HT1080 (cell line): ENCODE measurements around the gene IL12RB2. TPM values are rescaled to one million over a fixed set of nuclear protein-coding genes. Genes with fewer than 3 reads are reported as not detected.

ENCODE experiments used
- DNase-seq: peaks from one replicate; pipeline ENCODE4 v3.0.0-alpha.2; 2015; ENCODE audit warnings: low read depth
- polyA plus RNA-seq, 2 experiments: library from polyadenylated mRNA; depleted of rRNA; stranded (reverse); fragments of >200 nt; gene quantifications; 2 replicates each; pipeline ENCODE4 v1.2.3, GENCODE V29; 2015
- total RNA-seq: library from RNA; depleted of rRNA; stranded (reverse); fragments of >200 nt; shearing (Covaris generic); gene quantifications from 2 replicates; pipeline ENCODE4 v1.2.3, GENCODE V29; 2014; rRNA removed

Gene IL12RB2
- not detected in 2 replicates for total RNA-seq
- polyA plus RNA-seq (2015; cell fraction: cytosol; rRNA removed), result not detected in 2 replicates
- polyA plus RNA-seq (2015; cell fraction: nucleus; rRNA removed), result not detected in 2 replicates

- DNase-seq, result no peak
These were observed at the start of gene IL12RB2 for GRCh38 chr1:67307251-67308060. IL12RB2 (plus strand) TSS chr1:67307873; CDS start chr1:67320369, 12,496 bp downstream.

DNA sequence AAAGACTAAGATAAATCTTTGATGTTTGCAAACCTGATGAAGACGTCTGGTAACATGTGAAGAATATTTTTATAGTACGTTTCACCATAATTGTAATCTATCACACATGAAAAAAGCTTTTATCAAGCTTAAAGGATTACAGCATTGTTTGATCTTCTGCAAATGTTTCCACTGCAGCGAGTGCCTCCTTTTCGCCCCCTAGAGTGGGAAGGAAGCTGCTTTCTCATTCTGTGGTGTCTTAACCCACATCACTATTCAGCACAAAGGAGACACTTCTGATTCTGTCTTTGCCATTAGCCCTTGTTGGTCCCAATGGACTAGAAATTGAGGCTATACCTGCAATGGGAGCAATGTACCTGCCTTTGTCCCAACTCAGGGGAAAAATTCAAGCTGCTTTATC is 46.0 kb upstream of the IL12RB2 start:
- DNase-seq, result no peak

GRCh38 chr1:67262735-67263134 is 44.9 kb upstream of the IL12RB2 start:
- DNase-seq, result no peak

DNA sequence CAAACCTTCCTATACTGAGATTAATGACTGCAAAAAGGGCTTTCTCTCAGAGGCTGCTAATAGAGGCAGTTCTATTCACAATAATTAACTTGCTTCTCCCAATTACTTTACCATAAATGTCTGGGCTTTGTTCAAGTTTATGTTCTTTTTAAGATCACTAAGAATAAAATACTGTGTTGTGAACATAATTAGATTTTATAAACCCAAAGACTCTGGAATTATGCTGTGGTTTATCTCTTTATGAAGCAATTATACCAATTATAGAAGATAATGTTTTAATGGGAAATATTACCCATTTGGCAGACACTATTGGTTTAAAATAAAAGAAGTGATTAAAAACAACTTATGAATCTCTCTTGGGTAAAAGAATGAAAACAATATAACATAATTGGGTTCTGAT is 43.5 kb upstream of the IL12RB2 start:
- no peak for DNase-seq

DNA sequence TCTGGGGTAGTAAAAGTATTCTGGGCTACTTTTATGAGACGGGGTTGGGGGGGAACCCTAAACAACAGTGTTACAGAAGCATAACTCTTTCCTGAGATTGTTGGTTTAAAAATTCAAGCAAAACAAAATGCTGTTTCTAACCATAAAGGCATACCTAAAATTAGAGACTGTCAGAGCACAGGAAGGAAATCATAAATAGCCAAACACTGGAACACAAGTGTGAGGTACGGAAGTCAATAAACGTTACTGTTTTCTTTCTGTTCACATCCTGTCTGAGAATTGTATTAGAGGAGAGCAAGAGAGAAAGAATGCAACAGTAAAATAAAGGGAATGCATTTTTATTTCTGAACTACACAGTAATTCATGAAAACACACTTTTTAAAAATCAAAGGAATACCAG is 42.8 kb upstream of the IL12RB2 start:
- no peak for DNase-seq

GRCh38 chr1:67269061-67269460 is 38.6 kb upstream of the IL12RB2 start:
- DNase-seq, result no peak

GRCh38 chr1:67270541-67270940 is 37.1 kb upstream of the IL12RB2 start:
- no peak for DNase-seq

DNA sequence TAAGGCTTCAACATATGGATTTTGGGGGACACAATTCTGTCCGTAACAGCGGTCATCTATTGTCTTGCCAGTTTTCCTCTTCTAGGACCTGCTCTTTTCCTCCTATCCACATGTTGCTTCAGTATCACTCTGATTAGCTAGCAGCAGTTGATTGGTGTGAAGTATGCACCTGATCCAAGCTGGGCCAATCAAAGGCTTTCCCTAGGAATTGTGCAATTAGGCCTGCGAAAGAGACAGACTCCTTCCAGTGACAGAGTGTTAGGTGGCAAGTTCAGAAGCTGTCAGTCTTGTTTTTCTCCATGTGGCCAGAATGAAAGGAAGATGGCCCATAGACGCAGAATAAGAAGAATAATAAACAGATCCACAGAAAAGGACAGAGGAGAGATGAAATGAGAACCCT is 34.1 kb upstream of the IL12RB2 start:
- no peak for DNase-seq

DNA sequence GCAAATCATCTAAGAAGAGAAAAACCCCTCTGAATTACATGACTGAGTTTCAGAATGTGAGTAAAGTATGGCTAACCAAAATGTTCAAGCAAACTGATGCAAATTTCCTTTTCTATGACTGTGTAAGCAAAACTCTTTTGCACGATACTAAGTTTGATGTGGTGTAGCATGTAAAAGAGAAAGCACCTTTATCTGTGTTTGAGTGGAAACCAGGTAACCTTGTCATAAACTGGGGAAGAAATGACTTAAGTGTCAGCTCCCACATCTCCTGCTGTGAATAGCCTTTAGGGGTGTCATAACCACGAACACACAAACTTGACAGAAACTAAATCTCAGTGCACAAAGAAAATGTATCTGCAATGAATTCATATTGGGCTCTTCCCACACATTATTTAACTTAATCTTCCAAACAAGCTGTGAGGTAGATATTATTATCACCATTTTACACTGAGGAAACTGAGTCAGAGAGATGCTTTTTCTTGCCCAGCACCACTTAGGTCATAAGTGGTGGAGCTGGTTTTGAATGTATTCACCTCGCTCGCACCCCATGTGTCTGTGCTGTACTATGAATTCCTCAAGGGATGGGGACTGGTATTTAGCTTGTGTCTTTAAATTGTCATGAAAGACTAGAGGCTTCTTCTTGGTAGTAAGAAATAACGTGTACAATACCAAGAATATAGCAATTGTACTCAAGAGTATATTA is 32.9 kb upstream of the IL12RB2 start:
- DNase-seq, result no peak

- DNase-seq, result no peak
These were observed 27.0 kb upstream of the IL12RB2 start for GRCh38 chr1:67280696-67281095.

GRCh38 chr1:67281244-67281643 is 26.4 kb upstream of the IL12RB2 start:
- no peak for DNase-seq

- peak; percentile 71 for DNase-seq
These were observed 21.7 kb upstream of the IL12RB2 start for GRCh38 chr1:67285780-67286488.

- no peak for DNase-seq
These were observed 17.4 kb upstream of the IL12RB2 start for GRCh38 chr1:67290236-67290635.

DNA sequence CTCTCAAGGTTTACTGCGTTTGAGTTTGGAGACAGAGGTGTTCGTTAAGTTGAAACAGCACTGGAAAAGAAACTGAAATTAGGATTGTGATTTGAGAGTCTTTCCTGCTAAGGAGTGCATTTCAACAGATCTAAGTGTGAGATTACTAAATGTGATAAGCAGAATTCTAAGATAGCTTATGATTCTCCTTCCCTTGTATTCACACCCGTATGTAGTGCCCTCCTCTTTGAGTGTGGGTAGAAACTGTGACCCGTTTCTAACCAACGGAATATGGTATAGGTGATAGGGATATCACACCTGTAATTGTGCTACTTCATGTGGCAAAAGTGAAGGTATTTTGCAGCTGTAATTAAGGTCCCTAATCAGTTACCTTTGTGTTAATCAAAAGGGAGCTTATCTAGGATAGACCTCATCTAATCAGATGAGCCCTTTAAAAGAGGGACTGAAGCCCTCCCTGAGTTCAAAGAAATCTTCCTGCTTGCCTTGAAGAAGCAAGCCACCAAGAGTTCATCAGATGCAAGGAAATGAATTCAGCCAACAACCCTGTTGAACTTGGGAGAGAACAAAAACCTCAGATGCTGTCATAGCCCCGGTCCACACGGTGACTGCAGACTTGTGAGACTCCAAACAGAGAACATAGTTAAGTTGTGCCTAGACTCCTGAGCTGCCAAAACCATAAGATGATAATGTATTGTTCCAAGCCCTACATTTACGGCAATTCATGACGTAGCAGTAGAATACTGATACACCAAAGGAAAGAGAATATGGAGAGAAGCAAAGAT is 12.6 kb upstream of the IL12RB2 start:
- no peak for DNase-seq

DNA sequence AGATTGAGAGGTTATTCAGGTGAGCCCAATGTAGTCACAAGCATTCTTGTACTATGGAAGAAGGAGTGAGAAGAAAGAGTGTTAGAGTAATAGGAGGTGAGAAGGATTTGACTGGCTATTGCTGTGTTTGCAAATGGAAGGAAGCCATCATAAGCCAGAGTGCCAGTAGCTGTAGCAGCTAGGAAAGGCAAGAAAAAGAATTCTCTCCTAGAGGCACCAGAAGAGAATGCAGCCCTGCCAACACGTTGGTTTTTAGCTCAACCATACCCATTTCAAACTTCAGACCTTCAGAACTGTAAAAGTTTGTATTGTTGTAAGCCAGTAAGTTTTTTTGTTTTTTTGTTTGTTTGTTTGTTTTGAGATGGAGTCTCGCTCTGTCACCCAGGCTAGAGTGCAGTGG is 8.9 kb upstream of the IL12RB2 start:
- DNase-seq, result no peak

DNA sequence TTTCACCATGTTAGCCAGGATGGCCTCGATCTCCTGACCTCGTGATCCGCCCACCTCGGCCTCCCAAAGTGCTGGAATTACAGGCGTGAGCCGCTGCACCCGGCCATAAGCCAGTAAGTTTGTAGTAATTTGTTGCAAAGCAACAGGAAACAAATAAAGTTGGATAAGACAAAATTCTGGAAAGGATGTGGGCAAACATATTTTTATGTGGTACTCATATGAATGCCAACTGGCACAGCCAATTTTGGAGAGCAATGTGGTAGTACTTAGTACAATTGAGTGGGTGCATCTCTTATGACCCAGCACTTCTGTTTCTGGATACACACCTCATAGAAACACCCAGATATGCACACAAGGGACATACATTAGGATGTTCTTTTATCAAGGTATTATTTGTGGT is 8.4 kb upstream of the IL12RB2 start:
- DNase-seq, result peak; percentile 7

GRCh38 chr1:67300561-67300960 is 7.1 kb upstream of the IL12RB2 start:
- DNase-seq, result no peak

DNA sequence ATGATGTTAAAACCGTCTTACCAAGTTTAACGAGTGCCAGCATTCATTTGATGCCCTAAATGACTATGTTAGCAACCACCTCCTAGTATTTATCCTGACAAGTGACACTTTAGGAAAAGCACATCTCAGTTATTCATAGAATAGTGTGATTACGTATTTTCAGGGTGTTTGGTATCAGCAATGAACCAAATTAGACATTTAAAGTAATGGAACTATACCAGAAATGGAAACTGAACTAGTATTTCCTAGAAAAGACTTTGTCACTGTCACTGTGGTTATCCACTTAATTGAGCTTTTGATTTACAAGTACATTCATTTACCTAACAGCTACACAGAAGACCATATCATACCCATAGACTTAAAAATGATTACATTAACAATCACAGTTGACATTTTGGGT is 3.6 kb upstream of the IL12RB2 start:
- no peak for DNase-seq

DNA sequence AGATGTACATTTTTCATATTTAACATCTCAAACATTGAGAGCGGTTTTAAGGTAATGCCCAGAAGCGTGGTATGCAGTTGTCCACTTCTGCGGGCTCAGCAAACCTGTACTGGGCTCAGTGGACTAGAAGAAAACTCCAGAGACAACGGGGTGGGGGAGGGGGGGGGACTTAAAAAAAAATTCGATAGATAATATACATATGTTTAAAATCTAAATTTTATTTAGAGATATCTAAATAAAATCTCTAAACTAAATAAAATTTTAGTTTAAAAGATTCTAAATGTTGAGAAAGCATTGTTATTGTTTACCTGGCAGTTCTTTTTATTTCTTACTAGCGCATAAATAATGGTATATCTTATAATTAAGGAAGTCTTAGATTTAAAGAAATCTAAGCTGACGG is 1.1 kb upstream of the IL12RB2 start:
- DNase-seq, result no peak

DNA sequence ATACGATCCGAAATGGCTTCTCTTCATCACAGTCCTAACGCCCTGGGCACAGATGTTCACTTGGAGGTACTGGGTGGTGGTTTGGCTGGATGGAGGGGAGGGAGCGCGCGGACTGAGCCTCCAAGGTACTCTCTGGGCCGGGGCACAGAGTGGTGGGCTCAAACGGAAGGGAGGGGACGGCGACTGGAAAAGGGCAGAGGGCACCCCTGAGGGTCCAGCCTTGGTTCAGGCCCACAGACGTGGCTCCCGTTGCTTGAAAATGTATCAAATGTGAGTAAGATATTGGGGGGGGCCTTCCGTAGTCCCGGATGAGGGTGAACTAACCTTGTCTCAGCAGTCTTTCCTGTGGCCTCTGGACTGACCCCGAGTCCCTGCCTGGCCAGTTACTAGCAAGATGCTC is 463 bp downstream of the IL12RB2 start:
- DNase-seq, result no peak

GRCh38 chr1:67312615-67313014 is 4.9 kb downstream of the IL12RB2 start:
- no peak for DNase-seq
